Measurements from ENCODE around the gene NAV2.
A peak's percentile ranks its signal among the peaks of the same experiment; 100 is the strongest.

The NAV2 gene

GRCh38 chr11:19718951-19719350, 6.3 kb downstream of the NAV2 start:
- no peak for DNase-seq (ENCODE audit: low read depth)

- no peak for DNase-seq (ENCODE audit: low read depth)
Observed at GRCh38 chr11:19719960-19720359, 7.3 kb downstream of the NAV2 start.

DNA sequence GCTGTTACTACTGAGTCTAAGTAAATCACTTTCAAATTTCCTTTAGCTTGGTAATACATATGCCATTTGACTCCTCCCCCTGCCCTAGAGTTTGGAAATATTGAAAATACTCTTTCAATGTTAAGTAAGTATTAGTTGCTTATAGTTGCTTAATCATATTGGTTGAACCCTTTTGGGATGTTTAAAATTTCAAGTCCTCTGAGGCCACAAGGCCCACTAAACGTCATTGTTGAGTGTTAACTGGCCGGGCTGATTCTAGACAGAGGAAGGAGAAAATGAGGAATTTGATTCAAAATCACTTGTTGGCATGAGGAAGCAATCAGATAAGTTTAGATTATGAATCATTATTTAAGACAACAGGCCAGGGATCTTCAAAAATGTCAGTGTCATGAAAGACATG, 8.5 kb downstream of the NAV2 start:
- DNase-seq (ENCODE audit: low read depth): no peak

DNA sequence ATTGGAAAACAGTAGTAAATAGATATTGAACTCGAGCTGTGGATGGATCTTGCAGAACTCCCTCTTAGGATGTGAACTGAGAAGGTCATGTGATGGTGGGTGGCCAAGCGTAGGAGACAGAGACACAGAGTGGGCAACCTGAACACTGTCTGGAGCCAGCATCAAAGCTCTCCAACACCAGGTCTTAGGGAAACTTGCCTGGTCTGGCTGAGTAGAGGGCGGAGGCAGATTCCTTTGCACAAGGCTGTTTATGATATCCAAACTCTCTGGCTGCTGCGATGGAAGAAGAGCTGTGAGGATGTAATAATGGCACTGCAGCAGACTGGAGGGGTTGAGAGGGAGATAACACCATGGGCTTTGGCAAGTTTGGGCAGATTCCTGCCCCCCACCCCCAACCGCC, 10.1 kb downstream of the NAV2 start:
- no peak for DNase-seq (ENCODE audit: low read depth)

DNA sequence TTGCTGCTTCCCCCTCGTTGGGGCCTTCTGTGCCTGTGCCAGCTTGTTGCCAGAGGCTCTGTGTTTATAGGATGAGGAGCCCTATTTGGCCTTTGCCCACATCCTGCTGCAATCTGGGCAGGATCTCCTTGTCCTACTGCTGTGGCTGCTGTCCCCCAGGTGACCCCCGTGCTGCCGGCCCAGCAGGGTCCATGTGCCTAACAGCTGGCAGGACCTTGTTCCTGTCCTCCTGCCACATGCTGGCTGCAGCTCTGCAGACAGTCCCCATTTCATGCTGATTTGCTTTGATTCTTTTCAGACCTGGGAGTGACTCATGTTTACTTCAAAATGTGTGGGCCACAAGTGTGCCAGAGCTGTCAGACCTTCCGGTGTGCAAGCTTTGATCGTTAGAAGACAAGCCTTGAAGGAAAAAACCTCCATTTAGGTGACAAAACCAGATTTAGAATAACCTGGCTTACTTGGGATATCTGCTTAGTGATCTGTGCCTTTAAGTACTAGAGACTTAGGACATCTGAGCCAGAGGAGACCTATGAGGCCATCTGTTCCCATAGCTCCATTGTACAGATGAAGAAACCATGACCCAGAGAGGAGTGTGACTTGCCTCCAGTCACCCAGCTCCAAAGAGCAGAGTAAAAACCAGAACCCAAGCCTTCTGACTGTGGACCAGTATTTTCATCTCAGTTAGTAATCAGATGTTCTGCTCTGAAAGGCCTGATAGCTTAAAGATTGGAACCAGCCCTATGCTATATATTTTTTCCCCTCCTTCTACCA, 11.1 kb downstream of the NAV2 start:
- DNase-seq (ENCODE audit: low read depth): no peak

GRCh38 chr11:19724765-19725164, 12.1 kb downstream of the NAV2 start:
- no peak for DNase-seq (ENCODE audit: low read depth)

GRCh38 chr11:19725379-19726079, 12.9 kb downstream of the NAV2 start:
- no peak for DNase-seq (ENCODE audit: low read depth)

DNA sequence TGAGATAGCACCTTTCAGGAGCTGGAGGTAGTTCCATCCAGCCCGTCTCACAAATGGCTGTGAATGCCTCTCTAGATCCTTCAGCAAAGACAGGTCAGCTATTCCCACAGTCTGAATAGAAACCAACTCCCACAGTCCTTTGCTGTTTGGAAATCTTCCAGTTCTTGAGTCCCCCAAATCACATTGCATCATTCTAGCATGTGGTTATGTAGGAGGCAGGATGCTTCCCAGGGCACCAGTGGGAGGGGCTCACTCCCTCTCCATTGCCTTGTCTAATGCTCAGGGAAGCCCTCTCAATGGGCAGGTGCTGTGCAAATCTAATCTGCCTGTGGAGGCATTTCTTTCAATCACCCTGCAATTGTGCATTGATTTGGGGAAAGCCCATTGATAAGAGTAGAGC, 14.6 kb downstream of the NAV2 start:
- DNase-seq (ENCODE audit: low read depth): no peak

- no peak for DNase-seq (ENCODE audit: low read depth)
Observed at GRCh38 chr11:19728436-19728835, 15.8 kb downstream of the NAV2 start.

GRCh38 chr11:19729141-19729540, 16.5 kb downstream of the NAV2 start:
- DNase-seq (ENCODE audit: low read depth): no peak

GRCh38 chr11:19730373-19730772, 17.7 kb downstream of the NAV2 start:
- DNase-seq (ENCODE audit: low read depth): no peak

GRCh38 chr11:19734171-19734570, 21.5 kb downstream of the NAV2 start:
- no peak for DNase-seq (ENCODE audit: low read depth)

DNA sequence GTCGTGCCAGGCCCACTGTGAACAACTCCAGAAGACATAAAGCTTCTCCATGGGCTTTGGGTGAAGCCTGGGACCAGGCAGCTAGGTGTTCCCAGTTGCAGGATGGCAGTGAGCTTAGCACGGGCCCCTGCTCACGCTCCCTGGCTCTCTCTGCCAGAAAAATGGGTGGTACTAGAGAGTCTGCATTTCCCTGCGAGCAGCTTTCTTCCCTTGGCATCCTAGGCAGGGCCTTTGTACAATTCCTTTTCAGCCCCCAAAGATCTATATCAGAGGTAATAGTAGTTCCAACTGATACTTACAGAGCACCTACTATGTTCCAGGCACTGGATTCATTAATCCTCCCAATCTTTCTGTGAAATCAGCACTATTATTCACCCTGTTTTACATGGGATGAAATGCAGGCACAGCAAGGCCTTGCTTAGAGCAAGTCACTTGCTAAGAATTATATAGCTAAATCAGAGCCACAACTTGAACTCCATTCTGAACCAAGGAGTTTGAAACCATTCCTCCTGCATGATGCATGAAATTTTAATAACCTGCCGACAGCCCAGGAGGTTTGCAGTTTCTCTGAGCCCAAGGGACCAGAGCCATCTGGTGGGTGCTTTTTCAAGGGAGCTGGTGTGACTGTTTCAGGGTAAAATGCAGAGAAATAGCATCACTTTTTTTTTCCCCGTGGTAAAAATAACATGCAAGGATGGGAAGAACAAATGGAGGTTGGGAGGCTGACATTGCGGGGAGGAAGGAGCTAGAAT, 22.7 kb downstream of the NAV2 start:
- DNase-seq (ENCODE audit: low read depth): no peak

- no peak for DNase-seq (ENCODE audit: low read depth)
Observed at GRCh38 chr11:19735909-19736498, 23.4 kb downstream of the NAV2 start.

- no peak for DNase-seq (ENCODE audit: low read depth)
Observed at GRCh38 chr11:19736831-19737230, 24.2 kb downstream of the NAV2 start.

DNA sequence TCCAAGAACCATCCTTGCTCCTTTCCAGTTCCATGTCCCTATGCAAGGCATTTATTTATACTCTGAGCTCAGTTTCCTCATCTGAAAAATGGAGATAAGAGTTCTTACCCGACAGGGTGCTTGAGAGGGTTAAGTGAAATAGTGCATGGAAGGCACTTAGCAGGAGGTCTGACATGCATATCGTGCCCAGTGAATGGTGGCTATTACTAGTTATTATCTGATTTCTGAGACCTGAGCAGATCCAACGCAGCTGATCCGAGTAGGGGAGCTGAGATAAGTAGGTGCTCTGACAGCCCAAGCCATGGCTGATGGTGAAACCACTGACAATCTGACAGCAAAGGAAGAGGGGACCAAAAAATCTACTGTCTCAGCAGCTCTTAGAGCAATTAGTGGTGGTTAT, 24.9 kb downstream of the NAV2 start:
- DNase-seq (ENCODE audit: low read depth): no peak

- DNase-seq (ENCODE audit: low read depth): no peak
Observed at GRCh38 chr11:19738124-19738523, 25.5 kb downstream of the NAV2 start.

GRCh38 chr11:19739872-19740271, 27.2 kb downstream of the NAV2 start:
- DNase-seq (ENCODE audit: low read depth): no peak

GRCh38 chr11:19740586-19740985, 27.9 kb downstream of the NAV2 start:
- DNase-seq (ENCODE audit: low read depth): no peak

GRCh38 chr11:19742588-19743292, 30.1 kb downstream of the NAV2 start:
- peak; percentile 42 for DNase-seq (ENCODE audit: low read depth)

DNA sequence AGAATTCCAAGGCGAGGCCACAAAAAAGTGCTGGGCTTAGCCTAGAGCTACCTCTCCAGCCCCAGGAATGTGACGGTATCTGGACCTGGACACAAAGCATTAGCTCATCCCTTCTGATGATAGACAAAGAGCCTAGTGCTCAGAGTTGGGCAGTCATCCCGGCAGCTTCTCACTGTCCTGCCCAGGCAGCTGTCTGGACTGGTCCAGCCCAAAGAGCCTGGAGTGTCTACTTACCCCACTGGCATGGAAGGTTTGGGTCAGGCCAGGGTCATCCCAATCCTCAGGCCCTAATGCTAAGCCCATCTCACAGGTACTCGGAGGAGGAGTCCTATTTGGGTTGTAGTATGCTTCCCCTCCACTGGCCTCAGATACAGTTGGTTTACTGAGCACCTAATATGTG, 31.0 kb downstream of the NAV2 start:
- DNase-seq (ENCODE audit: low read depth): no peak

DNA sequence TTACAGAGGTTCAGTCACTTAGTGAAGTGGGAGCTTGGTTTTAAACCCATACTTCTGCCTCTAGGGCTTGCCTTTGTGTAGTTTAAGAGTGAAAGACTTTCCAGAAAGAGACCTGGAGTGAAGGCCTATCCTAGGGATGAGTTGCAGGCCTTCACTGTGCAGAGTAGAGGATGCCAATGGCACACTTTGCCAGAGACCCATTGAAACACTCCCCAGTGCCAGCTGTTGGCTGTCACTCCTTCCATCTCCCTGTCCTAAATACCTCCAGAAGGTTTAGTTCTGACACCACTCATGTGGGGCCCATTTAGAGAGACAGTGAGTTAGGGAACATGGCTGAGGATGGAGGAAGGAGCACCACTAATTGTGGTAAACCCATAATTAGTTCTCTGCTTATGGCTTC, 31.5 kb downstream of the NAV2 start:
- no peak for DNase-seq (ENCODE audit: low read depth)
